Caco-2 (cell line): ENCODE measurements around the gene AXL. TPM values are rescaled to one million over a fixed set of nuclear protein-coding genes. Genes with fewer than 3 reads are reported as not detected.
"Not testable (repeated sequence)": the region's sequence is repeated elsewhere in the genome, so short reads cannot be mapped to it uniquely, and the experiment has no call there.

ENCODE experiments used
- BruUV-seq: library from RNA; stranded (reverse); fragments of 400-500 nt; replicated peaks from 2 replicates; lab custom pipeline; 2021; lab: Mats Ljungman, UMichigan
- CTCF ChIA-PET: fragments of 300-600 bp; sonication (Branson Sonifier 250); formaldehyde crosslinking; loops from one replicate; lab custom pipeline; 2022; ENCODE audit warnings: antibody characterized with exemption; lab: Charles Lee
- POLR2A ChIA-PET: fragments of 300-600 bp; sonication (Branson Sonifier 250); formaldehyde crosslinking; loops from one replicate; lab custom pipeline; 2022; ENCODE audit warnings: antibody characterized with exemption; lab: Charles Lee
- DNase-seq, 2 experiments: peaks; one replicate each; pipeline versions ENCODE4 v3.0.0 to v3.0.0-alpha.2; 2020 to 2022
- H3K27me3 ChIP-seq: replicated peaks from 2 replicates; pipeline ENCODE4 v1.6.0; 2011; ENCODE audit warnings: low read length; ENCODE audit not compliant: control insufficient read depth, insufficient read depth
- H3K36me3 ChIP-seq: 2 replicates; pipeline ENCODE4 v1.5.1; 2011; ENCODE audit warnings: low read length; ENCODE audit not compliant: control insufficient read depth, insufficient read depth
- H3K4me1 ChIP-seq: fragments of 250-450 bp; sonication (Bioruptor Pico); 2 replicates; pipeline ENCODE4 v1.5.1; 2020; ENCODE audit warnings: mild to moderate bottlenecking
- H3K4me3 ChIP-seq: 2 replicates; pipeline ENCODE4 v1.5.1; 2011; ENCODE audit warnings: low read depth, mild to moderate bottlenecking, control low read depth, low read length
- H3K9me3 ChIP-seq: fragments of 250-450 bp; sonication (Bioruptor Pico); 2 replicates; pipeline ENCODE4 v1.5.1; 2020; ENCODE audit warnings: mild to moderate bottlenecking, moderate library complexity
- H3K27ac Mint-ChIP-seq: one replicate; pipeline ENCODE4 v1.8.0; 2022; ENCODE audit warnings: mixed read lengths; ENCODE audit not compliant: unreplicated experiment
- H3K27me3 Mint-ChIP-seq: one replicate; pipeline ENCODE4 v1.8.0; 2022; ENCODE audit warnings: mixed read lengths; ENCODE audit not compliant: insufficient read depth, unreplicated experiment
- H3K36me3 Mint-ChIP-seq: one replicate; pipeline ENCODE4 v1.8.0; 2022; ENCODE audit warnings: mild to moderate bottlenecking, mixed read lengths; ENCODE audit not compliant: insufficient read depth, unreplicated experiment
- H3K4me1 Mint-ChIP-seq: one replicate; pipeline ENCODE4 v1.8.0; 2022; ENCODE audit warnings: low read depth, mixed read lengths; ENCODE audit not compliant: unreplicated experiment
- H3K4me3 Mint-ChIP-seq: one replicate; pipeline ENCODE4 v1.8.0; 2022; ENCODE audit warnings: mild to moderate bottlenecking, moderate library complexity, mixed read lengths; ENCODE audit not compliant: unreplicated experiment
- H3K9me3 Mint-ChIP-seq: one replicate; pipeline ENCODE4 v1.8.0; 2022; ENCODE audit warnings: mixed read lengths; ENCODE audit not compliant: unreplicated experiment
- intact Hi-C: fragments of 100-400 bp; cut with micrococcal nuclease; formaldehyde crosslinking; loops from one replicate; pipeline ENCODE4 v1.10.0; 2022; ENCODE audit not compliant: unreplicated experiment
- total RNA-seq: library from RNA; stranded (reverse); gene quantifications from 2 replicates; pipeline ENCODE4 v1.2.3, GENCODE V29; 2022
- TF ChIP-seq, protein P1 (sequence below), 2 experiments: fragments of 200-600 bp in 1 of 2; IDR thresholded peaks; 1 replicate in 1 of 2; 2 replicates in 1 of 2; pipeline versions ENCODE4 v1.5.1 to v1.8.0; 2011 to 2022; ENCODE audit warnings: antibody characterized with exemption in 1 of 2, control low read depth in 1 of 2, inconsistent platforms in 1 of 2, low read depth in 1 of 2, low read length in 1 of 2, mild to moderate bottlenecking in 1 of 2, moderate library complexity in 1 of 2; ENCODE audit not compliant: insufficient read depth in 1 of 2, severe bottlenecking in 1 of 2, unreplicated experiment in 1 of 2

AXL gene
- total RNA-seq, 1 experiment from 2014 or later = 1.2 TPM

DNA sequence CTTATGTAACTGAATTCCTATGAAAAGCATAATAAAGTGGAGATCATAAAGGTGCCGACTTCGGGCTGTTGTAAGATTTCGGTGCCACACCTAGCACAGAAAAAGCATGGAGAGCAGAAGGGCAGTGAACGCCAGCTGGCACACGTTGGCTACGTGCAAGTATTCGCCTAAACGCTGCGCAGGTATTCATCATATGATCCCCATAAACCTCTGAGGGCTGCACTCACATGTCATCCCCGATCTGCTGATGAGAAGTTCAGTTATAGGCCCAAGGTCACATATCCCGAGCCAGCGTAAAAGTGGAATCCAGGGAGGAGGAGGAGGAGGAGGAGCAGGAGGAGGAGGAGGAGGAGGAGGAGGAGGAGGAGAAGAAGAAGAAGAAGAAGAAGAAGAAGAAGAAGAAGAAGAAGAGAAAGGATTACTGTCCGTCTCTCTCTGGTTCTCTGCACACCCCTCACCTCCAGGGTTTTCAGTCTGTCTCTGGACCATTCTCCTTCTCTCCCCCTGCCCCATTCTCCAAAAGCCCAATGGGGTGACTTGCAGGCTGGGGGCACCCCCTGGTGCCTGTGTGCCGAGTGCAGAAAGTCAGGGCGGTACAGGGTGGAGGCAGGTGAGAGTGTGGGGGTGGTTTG, 44.6 kb upstream of the AXL start:
- CTCF ChIA-PET = interaction anchor here (1.0 to 1.6 kb wide), 2 partner anchors 30 to 88 kb away, joined by 3 to 6 read pairs; no protein-coding TSS in a partner anchor
- no peak for DNase-seq
- POLR2A ChIA-PET = no interaction called here

DNA sequence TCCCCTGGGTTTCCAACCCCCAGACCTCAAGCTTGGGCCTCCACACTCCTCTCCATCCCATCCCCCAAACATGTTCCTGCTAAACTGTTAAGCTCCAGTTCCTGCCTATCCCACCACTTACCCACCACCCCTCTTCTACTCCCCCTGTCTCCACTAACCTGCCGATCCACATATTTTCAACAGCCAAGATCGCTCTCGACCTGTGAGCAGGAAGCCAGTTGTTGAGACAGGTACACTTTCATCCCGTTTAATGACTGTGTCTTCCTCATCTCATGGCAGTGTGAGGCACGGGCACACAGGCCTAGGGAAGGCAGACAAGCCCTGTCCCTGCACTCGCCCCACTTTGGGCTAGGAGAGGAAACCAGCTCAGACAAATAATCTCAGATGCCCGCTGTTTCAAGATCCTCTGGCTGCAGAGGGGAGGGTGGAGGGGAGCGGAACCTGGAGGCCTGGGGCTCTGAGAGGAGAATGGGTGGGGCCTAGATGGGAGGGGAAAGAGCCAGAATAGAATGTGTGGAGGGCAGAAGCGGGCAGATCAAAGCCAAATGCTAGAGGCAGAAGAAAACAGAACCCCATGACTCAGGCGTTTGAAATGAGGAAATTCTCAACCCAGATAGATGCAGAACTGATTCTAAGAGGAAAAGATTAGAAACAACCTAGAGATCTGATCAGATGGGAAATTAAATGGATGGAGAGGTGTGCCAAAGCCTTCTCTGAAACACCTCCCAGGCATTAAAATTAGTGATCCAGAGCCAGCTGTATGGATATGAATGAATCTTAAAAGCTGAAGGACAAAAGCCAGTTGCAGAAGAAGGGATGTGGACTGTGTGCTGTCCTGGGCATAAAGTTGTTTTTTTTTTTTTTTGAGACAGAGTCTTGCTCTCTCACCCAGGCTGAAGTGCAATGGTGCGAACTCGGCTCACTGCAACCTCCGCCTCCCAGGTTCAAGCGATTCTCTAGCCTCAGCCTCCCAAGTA, 42.9 kb upstream of the AXL start:
- intact Hi-C loops = loop anchor here (1.0 kb wide), 3 partner anchors 16 to 87 kb away; no protein-coding TSS in a partner anchor
- Mint-ChIP-seq H3K27ac (peak overlapping the region; percentile 96), H3K9me3 (no peaks in the 10 kb centered on the region), H3K27me3 (no peaks in the 10 kb centered on the region), H3K36me3 (peaks cover 38% of the 10 kb centered on the region), H3K4me1 (peaks cover 40% of the 10 kb centered on the region), H3K4me3 (peak overlapping the region; percentile 87)
- POLR2A ChIA-PET = interaction anchor here (0.5 to 1.3 kb wide), 6 partner anchors 17 to 459 kb away, joined by 3 to 19 read pairs (median 5); partner anchors contain the start of genes COQ8B, CYP2S1, HNRNPUL1 and ITPKC
- CTCF ChIA-PET = interaction anchor here (0.5 to 1.6 kb wide), 6 partner anchors 17 to 1205 kb away, joined by 3 to 6 read pairs (median 4); partner anchors contain the start of gene PSMC4
- TF ChIP-seq, protein P1, sequence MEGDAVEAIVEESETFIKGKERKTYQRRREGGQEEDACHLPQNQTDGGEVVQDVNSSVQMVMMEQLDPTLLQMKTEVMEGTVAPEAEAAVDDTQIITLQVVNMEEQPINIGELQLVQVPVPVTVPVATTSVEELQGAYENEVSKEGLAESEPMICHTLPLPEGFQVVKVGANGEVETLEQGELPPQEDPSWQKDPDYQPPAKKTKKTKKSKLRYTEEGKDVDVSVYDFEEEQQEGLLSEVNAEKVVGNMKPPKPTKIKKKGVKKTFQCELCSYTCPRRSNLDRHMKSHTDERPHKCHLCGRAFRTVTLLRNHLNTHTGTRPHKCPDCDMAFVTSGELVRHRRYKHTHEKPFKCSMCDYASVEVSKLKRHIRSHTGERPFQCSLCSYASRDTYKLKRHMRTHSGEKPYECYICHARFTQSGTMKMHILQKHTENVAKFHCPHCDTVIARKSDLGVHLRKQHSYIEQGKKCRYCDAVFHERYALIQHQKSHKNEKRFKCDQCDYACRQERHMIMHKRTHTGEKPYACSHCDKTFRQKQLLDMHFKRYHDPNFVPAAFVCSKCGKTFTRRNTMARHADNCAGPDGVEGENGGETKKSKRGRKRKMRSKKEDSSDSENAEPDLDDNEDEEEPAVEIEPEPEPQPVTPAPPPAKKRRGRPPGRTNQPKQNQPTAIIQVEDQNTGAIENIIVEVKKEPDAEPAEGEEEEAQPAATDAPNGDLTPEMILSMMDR (IDR thresholded peaks at IDR 0.05; ENCODE audit: insufficient read depth in 1 of 2, low read depth in 1 of 2, low read length in 1 of 2, severe bottlenecking in 1 of 2, unreplicated experiment in 1 of 2) = no peak
- H3K4me3 ChIP-seq = peak overlapping the region; percentile 39
- H3K27me3 ChIP-seq = no peaks in the 10 kb centered on the region
- H3K9me3 ChIP-seq = peaks cover 3% of the 10 kb centered on the region; the same call in 1 of the 2 replicates
- H3K36me3 ChIP-seq = no peaks in the 10 kb centered on the region
- TSS peak; percentile 88 for BruUV-seq
- DNase-seq = peak; percentile 96 to 97
- peaks cover 36% of the 10 kb centered on the region for H3K4me1 ChIP-seq

More for the DNA sequence above, 44.6 kb upstream of the AXL start:
- Mint-ChIP-seq H3K9me3 (no peaks in the 10 kb centered on the region), H3K27me3 (no peaks in the 10 kb centered on the region), H3K4me1 (peaks cover 40% of the 10 kb centered on the region), H3K4me3 (peak overlapping the region; percentile 87), H3K27ac (peak overlapping the region; percentile 96), H3K36me3 (peaks cover 45% of the 10 kb centered on the region)
- Histone ChIP-seq H3K4me3 (no peak overlapping the region), H3K27me3 (no peaks in the 10 kb centered on the region), H3K4me1 (peaks cover 36% of the 10 kb centered on the region), H3K36me3 (no peaks in the 10 kb centered on the region), H3K9me3 (peaks cover under 1% of the 10 kb centered on the region; the same call in 1 of the 2 replicates)
- TF ChIP-seq, protein P1 (IDR thresholded peaks at IDR 0.05; ENCODE audit: insufficient read depth in 1 of 2, low read depth in 1 of 2, low read length in 1 of 2, severe bottlenecking in 1 of 2, unreplicated experiment in 1 of 2) = no peak
- BruUV-seq = no TSS peak
- intact Hi-C loops = no loop called here

DNA sequence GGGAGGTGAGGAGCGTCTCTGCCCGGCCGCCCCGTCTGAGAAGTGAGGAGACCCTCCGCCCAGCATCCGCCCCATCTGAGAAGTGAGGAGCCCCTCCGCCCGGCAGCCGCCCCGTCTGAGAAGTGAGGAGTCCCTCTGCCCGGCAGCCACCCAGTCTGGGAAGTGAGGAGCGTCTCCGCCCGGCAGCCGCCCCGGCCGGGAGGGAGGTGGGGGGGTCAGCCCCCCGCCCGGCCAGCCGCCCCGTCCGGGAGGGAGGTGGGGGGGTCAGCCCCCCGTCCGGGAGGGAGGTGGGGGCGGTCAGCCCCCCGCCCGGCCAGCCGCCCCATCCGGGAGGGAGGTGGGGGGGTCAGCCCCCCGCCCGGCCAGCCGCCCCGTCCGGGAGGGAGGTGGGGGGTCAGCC, 38.9 kb upstream of the AXL start:
- CTCF ChIA-PET, H3K27me3 ChIP-seq, H3K9me3 Mint-ChIP-seq, POLR2A ChIA-PET, H3K27me3 Mint-ChIP-seq, intact Hi-C loops, H3K9me3 ChIP-seq, H3K27ac Mint-ChIP-seq, BruUV-seq, DNase-seq, H3K4me3 Mint-ChIP-seq, H3K36me3 ChIP-seq, H3K4me3 ChIP-seq: not testable (repeated sequence)
- H3K4me1 ChIP-seq = peaks cover 16% of the 10 kb centered on the region
- peaks cover 15% of the 10 kb centered on the region for H3K36me3 Mint-ChIP-seq
- H3K4me1 Mint-ChIP-seq = peaks cover 28% of the 10 kb centered on the region
